HCT116 (cell line): ENCODE data around the gene GPRC5C. TPM values are rescaled to one million over a fixed set of nuclear protein-coding genes. Genes with fewer than 3 reads are reported as not detected.

Experiments
- ATAC-seq: fragments of 200-7000 bp; cut with Tn5 transposase; 2 replicates; pipeline ENCODE4 v1.9.1; 2020; ENCODE audit warnings: mild to moderate bottlenecking, moderate library complexity
- BruUV-seq: library from RNA; stranded (reverse); fragments of 400-500 nt; replicated peaks from 2 replicates; lab custom pipeline; 2021; lab: Mats Ljungman, UMichigan
- CTCF ChIA-PET: fragments of 300-600 bp; sonication (Branson Sonifier 250); formaldehyde crosslinking; loops from one replicate; lab custom pipeline; 2021; ENCODE audit warnings: antibody characterized with exemption; lab: Charles Lee
- POLR2A ChIA-PET: fragments of 300-600, 350-600 bp; sonication (Branson Sonifier 250); formaldehyde crosslinking; loops from one replicate; lab custom pipeline; 2021; ENCODE audit warnings: antibody characterized with exemption; lab: Charles Lee
- RAD21 ChIA-PET, 2 experiments: fragments of 300-600 bp; sonication (Branson Sonifier 250); formaldehyde crosslinking; loops; one replicate each; lab custom pipeline; 2023; ENCODE audit warnings: low total read pairs in 2 of 2; ENCODE audit not compliant: uncharacterized antibody in 2 of 2, unreplicated experiment in 2 of 2, low non-redundant PET in 1 of 2; lab: Charles Lee
- DNase-seq: peaks from one replicate; pipeline ENCODE4 v3.0.0-alpha.2; 2010; ENCODE audit warnings: low read depth, low spot score
- H2AFZ ChIP-seq: fragments of 200-600 bp; shearing (Covaris generic), sonication (generic); 2 replicates; pipeline ENCODE4 v1.6.1; 2017; ENCODE audit warnings: low read depth, mixed run types, mixed read lengths, antibody characterized with exemption, low read length; ENCODE audit not compliant: poor library complexity, severe bottlenecking
- H3K27ac ChIP-seq: 2 replicates; pipeline ENCODE4 v1.5.1; 2012; ENCODE audit warnings: low read depth, low read length
- H3K27me3 ChIP-seq: fragments of 200-600 bp; sonication (generic); 2 replicates; pipeline ENCODE4 v1.6.1; 2016; ENCODE audit warnings: mixed run types, low read length, mixed read lengths; ENCODE audit not compliant: insufficient read depth
- H3K36me3 ChIP-seq, 2 experiments: fragments of 200-500 bp in 1 of 2; fragments of 200-600 bp in 1 of 2; sonication (Bioruptor generic) in 1 of 2; sonication (generic) in 1 of 2; 2 replicates each; pipeline versions ENCODE4 v1.5.1 to v1.6.1; 2014 to 2016; ENCODE audit warnings: low read length in 2 of 2, inconsistent platforms in 1 of 2, mixed read lengths in 1 of 2, mixed run types in 1 of 2; ENCODE audit not compliant: insufficient read depth in 2 of 2, control insufficient read depth in 1 of 2
- H3K4me1 ChIP-seq, 2 experiments: fragments of 200-600 bp in 1 of 2; sonication (generic) in 1 of 2; 2 replicates each; pipeline versions ENCODE4 v1.5.1 to v1.6.1; 2012 to 2017; ENCODE audit warnings: low read length in 2 of 2, inconsistent platforms in 1 of 2, mild to moderate bottlenecking in 1 of 2, mixed read lengths in 1 of 2, mixed run types in 1 of 2, moderate library complexity in 1 of 2; ENCODE audit not compliant: insufficient read depth in 2 of 2, control insufficient read depth in 1 of 2
- H3K4me2 ChIP-seq: fragments of 200-600 bp; sonication (generic); 2 replicates; pipeline ENCODE4 v1.6.1; 2017; ENCODE audit warnings: mixed run types, low read length, mixed read lengths
- H3K4me3 ChIP-seq, 2 experiments: fragments of 200-600 bp in 1 of 2; sonication (generic) in 1 of 2; replicated peaks in 1 of 2; 2 replicates each; pipeline ENCODE4 v1.5.1; 2011 to 2016; ENCODE audit warnings: low read length in 2 of 2, control low read depth in 1 of 2, low read depth in 1 of 2, mild to moderate bottlenecking in 1 of 2, mixed read lengths in 1 of 2, mixed run types in 1 of 2
- H3K79me2 ChIP-seq: fragments of 200-600 bp; sonication (generic); 2 replicates; pipeline ENCODE4 v1.6.1; 2017; ENCODE audit warnings: mild to moderate bottlenecking, mixed run types, low read length, moderate library complexity, mixed read lengths; ENCODE audit not compliant: insufficient read depth
- H3K9ac ChIP-seq: fragments of 200-600 bp; sonication (generic); 2 replicates; pipeline ENCODE4 v1.6.1; 2016; ENCODE audit warnings: low read length, mixed read lengths
- H3K9me2 ChIP-seq: fragments of 200-600 bp; sonication (generic), shearing (Covaris generic); 2 replicates; pipeline ENCODE4 v1.6.1; 2017; ENCODE audit warnings: mixed run types, mild to moderate bottlenecking, moderate library complexity; ENCODE audit not compliant: insufficient read depth
- H3K9me3 ChIP-seq, 2 experiments: fragments of 200-500 bp in 1 of 2; fragments of 200-600 bp in 1 of 2; sonication (Bioruptor generic) in 1 of 2; sonication (generic) in 1 of 2; 2 replicates each; pipeline ENCODE4 v1.6.1; 2014 to 2017; ENCODE audit warnings: low read length in 2 of 2, mixed read lengths in 2 of 2, inconsistent platforms in 1 of 2, low read depth in 1 of 2, mild to moderate bottlenecking in 1 of 2, mixed run types in 1 of 2, moderate library complexity in 1 of 2; ENCODE audit not compliant: control insufficient read depth in 1 of 2, insufficient read depth in 1 of 2
- H4K20me1 ChIP-seq: fragments of 200-600 bp; sonication (generic), shearing (Covaris generic); 2 replicates; pipeline ENCODE4 v1.6.1; 2017; ENCODE audit warnings: mixed run types, mild to moderate bottlenecking, moderate library complexity; ENCODE audit not compliant: insufficient read depth
- CBX3 ChIP-seq: IDR thresholded peaks from 2 replicates; pipeline ENCODE4 v1.6.1; 2012; ENCODE audit warnings: low read depth
- CEBPB ChIP-seq: IDR thresholded peaks from 2 replicates; pipeline ENCODE4 v1.6.1; 2012; ENCODE audit warnings: low read depth
- CTCF ChIP-seq, 3 experiments: fragments of 200-600 bp in 1 of 3; sonication (generic) in 1 of 3; IDR thresholded peaks in 2 of 3; conservative IDR thresholded peaks in 1 of 3; 2 replicates each; pipeline ENCODE4 v1.5.1; 2012 to 2017; ENCODE audit warnings: low read depth in 2 of 3, low read length in 2 of 3, antibody characterized with exemption in 1 of 3, borderline replicate concordance in 1 of 3, control low read depth in 1 of 3, mild to moderate bottlenecking in 1 of 3, mixed read lengths in 1 of 3, mixed run types in 1 of 3, moderate library complexity in 1 of 3; ENCODE audit not compliant: insufficient read depth in 1 of 3
- EZH2 ChIP-seq: fragments of 200-600 bp; sonication (generic); IDR thresholded peaks from 2 replicates; pipeline ENCODE4 v1.6.1; 2017; ENCODE audit warnings: antibody characterized with exemption, mixed run types
- MAX ChIP-seq: IDR thresholded peaks from 2 replicates; pipeline ENCODE4 v1.6.1; 2012
- POLR2A ChIP-seq: IDR thresholded peaks from 2 replicates; pipeline ENCODE4 v1.7.0; 2011; ENCODE audit warnings: borderline replicate concordance; ENCODE audit not compliant: insufficient read depth, insufficient read length; ENCODE audit errors: extremely low read depth
- RAD21 ChIP-seq: IDR thresholded peaks from 2 replicates; pipeline ENCODE4 v1.6.1; 2012; ENCODE audit warnings: low read depth, mild to moderate bottlenecking
- REST ChIP-seq: IDR thresholded peaks from 2 replicates; pipeline ENCODE4 v1.6.1; 2012; ENCODE audit warnings: low read depth
- SIN3A ChIP-seq: IDR thresholded peaks from 2 replicates; pipeline ENCODE4 v1.6.1; 2012; ENCODE audit warnings: low read depth
- ZBTB33 ChIP-seq: IDR thresholded peaks from 2 replicates; pipeline ENCODE4 v1.6.1; 2011; ENCODE audit warnings: mild to moderate bottlenecking, low read length, moderate library complexity; ENCODE audit not compliant: insufficient replicate concordance; ENCODE audit errors: extremely low read depth
- ZFX ChIP-seq: fragments of 450-650 bp; IDR thresholded peaks from 2 replicates; pipeline ENCODE4 v1.6.1; 2017
- ZNF274 ChIP-seq: fragments of 200-500 bp; sonication (Bioruptor generic); IDR thresholded peaks from 2 replicates; pipeline ENCODE4 v1.6.1; 2014; ENCODE audit warnings: mild to moderate bottlenecking, low read depth, low read length, inconsistent platforms
- intact Hi-C: fragments of 100-400 bp; cut with micrococcal nuclease; formaldehyde crosslinking; loops from 2 replicates; pipeline ENCODE4 v1.10.0; 2022
- total RNA-seq: library from RNA; stranded (reverse); gene quantifications from one replicate; pipeline ENCODE4 v1.2.1, GENCODE V29; 2021; ENCODE audit not compliant: unreplicated experiment

GPRC5C gene
- total RNA-seq, 1 experiment from 2014 or later, result 54.4 TPM

GRCh38 chr17:74431568-74432423, at the start of gene GPRC5C (continued):
- TF ChIP-seq ZNF274 (no peak), MAX (peak; percentile 91), EZH2 (no peak), CTCF (IDR thresholded peaks at IDR 0.05 in 2 of 3, conservative IDR thresholded peaks at IDR 0.05 in 1 of 3; ENCODE audit: borderline replicate concordance in 1 of 3, insufficient read depth in 1 of 3, low read depth in 2 of 3, low read length in 2 of 3) (no peak), RAD21 (no peak)

GRCh38 chr17:74383141-74383540, 48.7 kb upstream of the GPRC5C start:
- Histone ChIP-seq H3K9ac (no peak overlapping the region), H4K20me1 (no peaks in the 10 kb centered on the region), H3K9me2 (no peaks in the 10 kb centered on the region), H3K36me3 (no peaks in the 10 kb centered on the region), H3K4me2 (no peak overlapping the region), H2AFZ (no peak overlapping the region), H3K4me3 (no peak overlapping the region), H3K79me2 (no peaks in the 10 kb centered on the region), H3K4me1 (peaks cover 19 to 32% of the 10 kb centered on the region in 2 experiments), H3K9me3 (no peaks in the 10 kb centered on the region), H3K27me3 (no peaks in the 10 kb centered on the region), H3K27ac (no peak overlapping the region)
- ChIA-PET POLR2A (no interaction called here), CTCF (no interaction called here), RAD21 (no interaction called here)
- ATAC-seq (no peak), DNase-seq (no peak)
- intact Hi-C loops, result no loop called here
- BruUV-seq, result no TSS peak
- no peak for TF ChIP-seq SIN3A
- no peak for TF ChIP-seq ZFX
- TF ChIP-seq CBX3, result no peak
- no peak for TF ChIP-seq POLR2A
- no peak for TF ChIP-seq REST
- TF ChIP-seq CEBPB, result no peak
- no peak for TF ChIP-seq EZH2
- TF ChIP-seq CTCF (IDR thresholded peaks at IDR 0.05 in 2 of 3, conservative IDR thresholded peaks at IDR 0.05 in 1 of 3; ENCODE audit: borderline replicate concordance in 1 of 3, insufficient read depth in 1 of 3, low read depth in 2 of 3, low read length in 2 of 3), result no peak
- no peak for TF ChIP-seq MAX
- TF ChIP-seq ZNF274, result no peak
- no peak for TF ChIP-seq ZBTB33
